ENCODE data around the gene UMAD1. TPM values are rescaled to one million over a fixed set of nuclear protein-coding genes. Genes with fewer than 3 reads are reported as not detected.

Gene UMAD1
- total RNA-seq, 1 donor from 2014 or later: 6.9 TPM

DNA sequence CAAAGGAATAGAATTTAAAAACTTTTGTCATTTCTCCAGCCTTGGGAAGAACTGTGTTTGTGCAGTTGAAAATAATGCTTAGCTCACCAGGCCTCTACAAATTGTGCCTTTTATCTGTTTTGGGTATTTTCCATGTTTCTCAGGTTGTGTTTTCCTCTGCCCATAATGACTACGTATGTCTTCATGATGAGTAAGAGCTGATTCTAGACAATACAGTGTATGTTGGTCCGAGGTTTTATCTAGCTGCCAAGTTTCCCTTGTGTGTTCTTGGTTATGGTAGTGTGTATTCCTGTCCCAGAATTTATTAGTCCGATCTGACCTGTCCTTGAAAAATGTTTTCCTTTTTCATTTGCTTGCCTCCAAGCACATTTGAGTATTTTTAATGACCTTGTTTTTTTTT is 244.3 kb downstream of the UMAD1 start:
- intact Hi-C loops (cut with DNase I): no loop called here
- Histone ChIP-seq H3K4me1 (no peaks in the 10 kb centered on the region), H3K36me3 (no peaks in the 10 kb centered on the region), H3K27ac (no peak overlapping the region), H3K9me3 (no peaks in the 10 kb centered on the region), H3K27me3 (no peaks in the 10 kb centered on the region), H3K4me3 (no peak overlapping the region)
- DNase-seq (ENCODE audit: extremely low spot score in 2 of 2): no peak
- TF ChIP-seq POLR2A (IDR thresholded peaks at IDR 0.05): no peak
- TF ChIP-seq, protein P1, sequence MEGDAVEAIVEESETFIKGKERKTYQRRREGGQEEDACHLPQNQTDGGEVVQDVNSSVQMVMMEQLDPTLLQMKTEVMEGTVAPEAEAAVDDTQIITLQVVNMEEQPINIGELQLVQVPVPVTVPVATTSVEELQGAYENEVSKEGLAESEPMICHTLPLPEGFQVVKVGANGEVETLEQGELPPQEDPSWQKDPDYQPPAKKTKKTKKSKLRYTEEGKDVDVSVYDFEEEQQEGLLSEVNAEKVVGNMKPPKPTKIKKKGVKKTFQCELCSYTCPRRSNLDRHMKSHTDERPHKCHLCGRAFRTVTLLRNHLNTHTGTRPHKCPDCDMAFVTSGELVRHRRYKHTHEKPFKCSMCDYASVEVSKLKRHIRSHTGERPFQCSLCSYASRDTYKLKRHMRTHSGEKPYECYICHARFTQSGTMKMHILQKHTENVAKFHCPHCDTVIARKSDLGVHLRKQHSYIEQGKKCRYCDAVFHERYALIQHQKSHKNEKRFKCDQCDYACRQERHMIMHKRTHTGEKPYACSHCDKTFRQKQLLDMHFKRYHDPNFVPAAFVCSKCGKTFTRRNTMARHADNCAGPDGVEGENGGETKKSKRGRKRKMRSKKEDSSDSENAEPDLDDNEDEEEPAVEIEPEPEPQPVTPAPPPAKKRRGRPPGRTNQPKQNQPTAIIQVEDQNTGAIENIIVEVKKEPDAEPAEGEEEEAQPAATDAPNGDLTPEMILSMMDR (IDR thresholded peaks at IDR 0.05): no peak
- no peak for TF ChIP-seq POLR2AphosphoS5 (IDR thresholded peaks at IDR 0.05; ENCODE audit: insufficient read depth in 1 of 2, low read depth in 1 of 2)

DNA sequence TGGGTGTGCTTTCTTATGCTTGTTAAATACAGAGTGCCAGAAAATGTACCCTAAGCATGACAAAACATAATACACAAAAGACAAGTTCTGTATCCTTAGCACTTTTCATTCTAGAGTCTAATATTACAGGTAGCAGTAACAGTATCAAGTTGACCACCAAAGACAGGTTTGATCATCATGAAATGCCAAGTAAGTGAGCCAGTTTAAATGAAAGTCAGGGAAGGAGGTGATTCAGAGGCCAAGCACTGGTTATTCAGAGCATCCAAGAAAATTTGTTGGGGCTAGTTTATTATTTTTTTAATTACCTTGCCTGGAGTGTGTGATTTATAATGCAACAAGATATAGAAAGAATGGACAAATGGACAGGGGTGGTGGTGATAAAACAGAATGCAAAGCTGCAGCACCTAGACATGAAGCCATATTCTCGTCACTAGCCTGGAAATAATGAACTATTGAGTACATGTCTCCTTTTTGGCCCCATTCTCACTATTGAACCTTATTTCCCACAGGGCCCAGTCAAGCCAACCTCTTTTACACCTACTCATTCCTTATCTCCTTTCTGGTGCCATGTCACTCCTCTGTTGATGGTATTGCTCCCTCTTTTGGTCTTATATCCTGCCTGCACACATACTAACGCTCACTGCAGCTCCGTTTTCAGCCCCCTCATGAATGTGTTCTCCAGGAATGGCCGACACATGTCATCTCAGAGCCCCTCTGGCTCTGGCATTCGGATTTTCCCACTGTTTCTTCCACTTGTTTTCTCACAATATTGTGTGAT is 249.4 kb downstream of the UMAD1 start:
- Histone ChIP-seq H3K4me3 (no peak overlapping the region), H3K4me1 (no peaks in the 10 kb centered on the region), H3K27me3 (no peaks in the 10 kb centered on the region), H3K27ac (no peak overlapping the region), H3K36me3 (no peaks in the 10 kb centered on the region), H3K9me3 (no peaks in the 10 kb centered on the region)
- intact Hi-C loops (cut with DNase I): no loop called here
- no peak for DNase-seq (ENCODE audit: extremely low spot score in 2 of 2)
- TF ChIP-seq, protein P1 (IDR thresholded peaks at IDR 0.05): no peak
- TF ChIP-seq POLR2AphosphoS5 (IDR thresholded peaks at IDR 0.05; ENCODE audit: insufficient read depth in 1 of 2, low read depth in 1 of 2) (no peak), POLR2A (IDR thresholded peaks at IDR 0.05) (no peak)

DNA sequence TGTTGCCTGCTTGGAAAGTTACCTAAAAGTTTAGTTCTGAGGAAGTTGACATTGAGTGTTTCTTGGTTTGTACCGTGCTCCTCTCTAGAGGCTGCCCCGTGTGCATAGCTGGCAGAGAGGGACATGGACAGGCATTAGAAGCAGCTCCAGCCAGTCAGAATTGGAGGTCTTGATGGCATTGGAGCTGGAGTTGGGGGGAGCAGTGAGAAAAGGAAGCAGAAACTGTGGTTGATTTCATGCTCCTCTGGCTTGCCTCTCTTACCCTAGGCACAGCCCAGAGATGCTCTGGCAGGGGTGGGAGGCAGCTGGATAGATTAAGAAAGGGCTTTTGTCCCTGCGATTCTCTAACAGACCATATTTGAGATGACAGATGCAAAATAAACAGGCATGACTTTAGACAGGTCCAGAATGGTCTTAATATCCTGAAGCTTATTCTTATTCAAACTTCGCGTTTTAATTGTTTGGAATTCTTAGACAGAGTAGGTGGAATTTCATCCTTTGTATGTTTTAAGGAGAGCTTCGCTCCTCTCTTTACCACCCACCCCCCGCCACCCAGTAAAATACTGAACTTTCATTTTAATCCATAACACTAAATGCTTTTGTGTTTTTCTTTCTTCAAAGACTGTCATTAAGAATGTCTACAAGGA is 254.6 kb downstream of the UMAD1 start:
- intact Hi-C loops (cut with DNase I): no loop called here

DNA sequence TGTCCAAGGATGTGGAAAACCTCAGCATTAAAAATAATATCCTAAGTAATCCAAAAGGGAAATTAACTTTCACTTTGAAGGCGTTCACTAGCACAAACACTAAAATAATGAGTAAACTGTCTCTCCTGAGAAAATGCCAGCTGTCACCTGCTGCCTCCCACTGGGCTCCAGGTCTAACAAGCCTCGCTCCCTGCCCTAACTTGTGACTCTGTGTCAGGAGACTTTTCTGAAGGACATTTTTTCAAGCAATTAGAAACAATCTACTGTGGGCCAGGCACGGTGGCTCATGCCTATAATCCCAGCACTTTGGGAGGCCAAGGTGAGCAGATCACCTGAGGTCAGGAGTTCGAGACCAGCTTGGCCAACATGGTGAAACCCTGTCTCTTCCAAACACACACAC is 255.2 kb downstream of the UMAD1 start:
- Histone ChIP-seq H3K4me3 (no peak overlapping the region), H3K27ac (no peak overlapping the region), H3K36me3 (no peaks in the 10 kb centered on the region), H3K9me3 (no peaks in the 10 kb centered on the region), H3K4me1 (no peaks in the 10 kb centered on the region), H3K27me3 (no peaks in the 10 kb centered on the region)
- TF ChIP-seq POLR2AphosphoS5 (IDR thresholded peaks at IDR 0.05; ENCODE audit: insufficient read depth in 1 of 2, low read depth in 1 of 2) (no peak), POLR2A (IDR thresholded peaks at IDR 0.05) (no peak)
- TF ChIP-seq, protein P1 (IDR thresholded peaks at IDR 0.05): no peak
- intact Hi-C loops (cut with DNase I): no loop called here
- no peak for DNase-seq (ENCODE audit: extremely low spot score in 2 of 2)

More for the DNA sequence above, 254.6 kb downstream of the UMAD1 start:
- TF ChIP-seq POLR2AphosphoS5 (IDR thresholded peaks at IDR 0.05; ENCODE audit: insufficient read depth in 1 of 2, low read depth in 1 of 2) (no peak), POLR2A (IDR thresholded peaks at IDR 0.05) (no peak)
- TF ChIP-seq, protein P1 (IDR thresholded peaks at IDR 0.05): no peak
- Histone ChIP-seq H3K27me3 (no peaks in the 10 kb centered on the region), H3K9me3 (no peaks in the 10 kb centered on the region), H3K36me3 (no peaks in the 10 kb centered on the region), H3K27ac (no peak overlapping the region), H3K4me3 (no peak overlapping the region), H3K4me1 (no peaks in the 10 kb centered on the region)
- DNase-seq (ENCODE audit: extremely low spot score in 2 of 2): no peak

DNA sequence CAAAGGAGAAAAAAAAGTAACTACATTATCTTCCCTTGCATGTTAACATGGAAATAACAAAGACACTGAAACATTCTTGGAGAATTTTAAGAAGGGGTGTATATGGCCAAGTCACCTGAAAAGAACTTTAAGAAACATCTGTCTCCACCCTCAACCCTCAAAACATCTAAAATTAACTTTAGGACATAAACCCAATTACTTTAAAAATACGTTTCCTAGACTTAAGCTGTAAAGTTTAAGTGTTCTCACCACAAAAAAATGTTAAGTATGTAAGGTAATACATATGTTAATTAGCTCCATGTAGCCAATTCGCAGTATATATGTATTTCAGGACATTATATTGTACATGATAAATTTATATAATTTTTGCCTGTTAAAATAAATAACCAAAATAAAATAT is 257.0 kb downstream of the UMAD1 start:
- Histone ChIP-seq H3K4me1 (no peaks in the 10 kb centered on the region), H3K4me3 (no peak overlapping the region), H3K27ac (no peak overlapping the region), H3K9me3 (no peaks in the 10 kb centered on the region), H3K27me3 (no peaks in the 10 kb centered on the region), H3K36me3 (no peaks in the 10 kb centered on the region)
- intact Hi-C loops (cut with DNase I): no loop called here
- TF ChIP-seq POLR2AphosphoS5 (IDR thresholded peaks at IDR 0.05; ENCODE audit: insufficient read depth in 1 of 2, low read depth in 1 of 2) (no peak), POLR2A (IDR thresholded peaks at IDR 0.05) (no peak)
- TF ChIP-seq, protein P1 (IDR thresholded peaks at IDR 0.05): no peak
- no peak for DNase-seq (ENCODE audit: extremely low spot score in 2 of 2)

All from vagina (tissue), 2 donors.